T-helper 17 cell (primary cell): ENCODE measurements around the gene SEC22C. TPM values are rescaled to one million over a fixed set of nuclear protein-coding genes. Genes with fewer than 3 reads are reported as not detected.

Experiments
- ATAC-seq: fragments of 150-1000 bp; cut with Tn5 transposase; 2 replicates; pipeline ENCODE4 v1.10.0; 2021; ENCODE audit warnings: mild to moderate bottlenecking, moderate library complexity
- DNase-seq, 3 donors: peaks; one replicate each; pipeline versions ENCODE4 v3.0.0 to v3.0.0-alpha.2; 2020 to 2021
- H3K9me3 ChIP-seq: one replicate; pipeline ENCODE4 v1.7.0; 2013; ENCODE audit warnings: low read length, mild to moderate bottlenecking; ENCODE audit not compliant: control insufficient read depth, poor library complexity, severe bottlenecking
- H3K27ac Mint-ChIP-seq: one replicate; pipeline ENCODE4 v1.8.0; 2022; ENCODE audit warnings: mild to moderate bottlenecking, moderate library complexity, mixed read lengths
- H3K27me3 Mint-ChIP-seq: one replicate; pipeline ENCODE4 v1.8.0; 2022; ENCODE audit warnings: mixed read lengths
- H3K36me3 Mint-ChIP-seq: one replicate; pipeline ENCODE4 v1.8.0; 2022; ENCODE audit warnings: low read depth, mixed read lengths
- H3K4me1 Mint-ChIP-seq: one replicate; pipeline ENCODE4 v1.8.0; 2022; ENCODE audit warnings: mild to moderate bottlenecking, mixed read lengths
- H3K4me3 Mint-ChIP-seq: one replicate; pipeline ENCODE4 v1.8.0; 2022; ENCODE audit warnings: mild to moderate bottlenecking, moderate library complexity, mixed read lengths
- total RNA-seq, 4 donors: library from RNA in 2 of 4; stranded (reverse) in 2 of 4; gene quantifications; one replicate each; pipeline ENCODE4 v1.2.3 and lab custom pipeline; 2022 to 2026

Gene SEC22C
- total RNA-seq, 2 donors from 2014 or later, result 83.2 to 84.5 TPM

DNA sequence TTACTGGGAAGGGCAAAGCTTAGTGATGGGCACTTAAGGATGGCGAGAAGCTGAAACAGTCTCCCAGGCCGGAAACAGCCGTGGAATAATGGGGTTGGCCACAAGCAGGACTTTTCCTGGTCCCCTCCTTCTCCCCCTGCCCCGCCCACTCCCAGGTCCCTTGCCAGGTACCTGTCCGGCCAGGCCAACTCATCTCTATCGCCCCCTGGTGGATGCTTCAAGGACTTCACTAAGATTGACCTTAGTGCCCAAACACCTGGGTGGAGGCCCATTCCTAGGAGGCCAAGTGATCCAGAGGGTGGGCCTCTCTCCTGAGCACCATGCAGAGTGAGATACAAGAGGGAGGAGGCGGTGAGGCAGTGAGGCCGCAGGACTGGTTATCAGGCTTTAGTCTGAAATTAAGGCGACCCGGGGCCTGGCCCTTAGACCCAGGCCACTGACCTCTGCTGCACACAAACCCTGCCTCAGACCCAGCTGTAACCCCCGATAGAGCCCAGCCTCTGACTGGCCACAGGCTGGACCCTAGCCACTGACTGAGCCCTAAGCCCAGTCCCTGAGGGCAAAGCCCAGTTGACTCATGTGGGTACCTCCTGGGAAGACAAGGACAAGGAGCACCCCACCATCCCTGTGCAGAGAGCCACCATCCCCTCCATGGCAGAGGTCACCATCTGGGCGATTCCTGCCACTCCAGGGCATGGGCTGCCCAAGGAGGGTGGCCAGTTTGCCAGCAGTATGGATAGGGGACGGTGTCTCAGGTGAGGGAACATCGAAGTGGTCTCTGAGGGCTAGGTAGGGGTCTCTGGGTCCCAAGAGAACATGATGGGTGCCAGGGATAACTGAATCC is 41.7 kb downstream of the SEC22C start:
- no peaks in the 10 kb centered on the region for H3K27me3 Mint-ChIP-seq
- H3K4me1 Mint-ChIP-seq, result peaks cover 13% of the 10 kb centered on the region
- peak overlapping the region; percentile 83 for H3K27ac Mint-ChIP-seq
- DNase-seq (peak; percentile 47 to 60 (median 52)), ATAC-seq (peak; percentile 75)
- no peaks in the 10 kb centered on the region for H3K9me3 ChIP-seq
- no peak overlapping the region for H3K4me3 Mint-ChIP-seq
- H3K36me3 Mint-ChIP-seq, result no peaks in the 10 kb centered on the region

DNA sequence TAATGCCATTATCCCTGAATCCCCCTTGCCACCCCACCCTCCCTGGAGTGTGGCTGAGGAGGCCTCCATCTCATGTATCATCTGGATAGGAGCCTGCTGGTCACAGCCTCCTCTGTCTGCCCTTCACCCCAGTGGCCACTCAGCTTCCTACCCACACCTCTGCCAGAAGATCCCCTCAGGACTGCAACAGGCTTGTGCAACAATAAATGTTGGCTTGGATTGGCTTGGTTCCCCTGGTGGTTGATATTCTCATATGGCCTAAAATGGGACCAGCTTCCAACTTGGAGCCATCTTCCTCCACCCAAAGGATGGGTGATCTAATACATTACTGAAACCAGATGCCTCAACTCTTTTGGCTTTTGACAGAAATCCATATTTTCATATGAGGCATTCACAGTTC is 44.4 kb downstream of the SEC22C start:
- ATAC-seq (no peak), DNase-seq (no peak)
- Mint-ChIP-seq H3K27me3 (no peaks in the 10 kb centered on the region), H3K4me3 (no peak overlapping the region), H3K27ac (peak overlapping the region; percentile 63), H3K36me3 (peaks cover 1% of the 10 kb centered on the region), H3K4me1 (peaks cover 31% of the 10 kb centered on the region)
- no peaks in the 10 kb centered on the region for H3K9me3 ChIP-seq

DNA sequence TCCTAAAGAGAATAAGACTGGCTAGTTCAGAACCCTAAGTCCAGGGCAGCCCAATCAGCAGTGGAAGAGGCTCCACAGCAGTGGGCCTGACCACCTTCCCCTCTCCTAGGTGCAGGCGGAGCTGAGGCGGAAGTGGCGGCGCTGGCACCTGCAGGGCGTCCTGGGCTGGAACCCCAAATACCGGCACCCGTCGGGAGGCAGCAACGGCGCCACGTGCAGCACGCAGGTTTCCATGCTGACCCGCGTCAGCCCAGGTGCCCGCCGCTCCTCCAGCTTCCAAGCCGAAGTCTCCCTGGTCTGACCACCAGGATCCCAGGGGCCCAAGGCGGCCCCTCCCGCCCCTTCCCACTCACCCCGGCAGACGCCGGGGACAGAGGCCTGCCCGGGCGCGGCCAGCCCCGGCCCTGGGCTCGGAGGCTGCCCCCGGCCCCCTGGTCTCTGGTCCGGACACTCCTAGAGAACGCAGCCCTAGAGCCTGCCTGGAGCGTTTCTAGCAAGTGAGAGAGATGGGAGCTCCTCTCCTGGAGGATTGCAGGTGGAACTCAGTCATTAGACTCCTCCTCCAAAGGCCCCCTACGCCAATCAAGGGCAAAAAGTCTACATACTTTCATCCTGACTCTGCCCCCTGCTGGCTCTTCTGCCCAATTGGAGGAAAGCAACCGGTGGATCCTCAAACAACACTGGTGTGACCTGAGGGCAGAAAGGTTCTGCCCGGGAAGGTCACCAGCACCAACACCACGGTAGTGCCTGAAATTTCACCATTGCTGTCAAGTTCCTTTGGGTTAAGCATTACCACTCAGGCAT is 45.6 kb downstream of the SEC22C start:
- Mint-ChIP-seq H3K4me3 (no peak overlapping the region), H3K36me3 (peaks cover 9% of the 10 kb centered on the region), H3K27me3 (no peaks in the 10 kb centered on the region), H3K4me1 (peaks cover 42% of the 10 kb centered on the region), H3K27ac (peak overlapping the region; percentile 63)
- DNase-seq (peak in 1 of 3 donors; percentile 28), ATAC-seq (peak; percentile 71)
- no peaks in the 10 kb centered on the region for H3K9me3 ChIP-seq

DNA sequence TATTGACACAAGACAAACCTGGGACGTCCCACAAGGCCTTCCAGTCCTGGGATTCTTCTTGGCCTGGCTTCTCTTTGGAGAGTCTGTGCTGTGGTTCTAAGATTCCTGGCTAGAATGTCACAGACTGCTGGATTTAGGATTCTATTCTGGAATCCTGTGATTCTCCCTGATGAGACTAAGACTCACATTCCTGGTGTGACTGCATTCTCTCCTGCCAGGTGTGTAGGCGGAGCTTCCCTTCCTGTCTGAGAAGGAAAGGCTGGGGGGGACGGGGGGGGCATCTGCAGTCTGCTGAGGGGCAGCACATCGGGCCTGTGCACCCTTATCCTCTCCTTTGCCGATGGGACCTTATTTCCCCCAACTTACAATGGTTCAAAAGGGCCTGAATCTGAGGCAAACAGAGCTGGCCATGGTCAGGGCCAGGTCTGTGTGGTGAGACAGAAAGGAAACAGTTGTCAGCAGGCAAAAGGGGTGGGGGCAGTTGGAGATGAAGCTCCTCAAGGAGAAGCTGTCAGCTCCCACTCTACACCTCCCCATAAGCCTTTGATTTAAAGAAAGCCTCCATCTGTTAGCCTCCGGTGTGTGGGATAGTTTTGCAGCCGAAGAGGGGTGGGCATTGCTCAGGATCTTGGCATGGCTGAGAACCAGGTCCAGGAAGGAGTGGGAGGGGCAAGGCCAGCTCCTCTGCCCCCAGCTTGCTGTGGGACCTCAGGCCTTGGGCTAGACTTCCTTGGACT is 48.4 kb downstream of the SEC22C start:
- ATAC-seq (no peak), DNase-seq (no peak)
- no peaks in the 10 kb centered on the region for H3K27me3 Mint-ChIP-seq
- H3K36me3 Mint-ChIP-seq, result peaks cover 14% of the 10 kb centered on the region
- H3K4me3 Mint-ChIP-seq, result peak overlapping the region; percentile 84
- no peaks in the 10 kb centered on the region for H3K9me3 ChIP-seq
- peaks cover 52% of the 10 kb centered on the region for H3K4me1 Mint-ChIP-seq
- H3K27ac Mint-ChIP-seq, result peak overlapping the region; percentile 56

DNA sequence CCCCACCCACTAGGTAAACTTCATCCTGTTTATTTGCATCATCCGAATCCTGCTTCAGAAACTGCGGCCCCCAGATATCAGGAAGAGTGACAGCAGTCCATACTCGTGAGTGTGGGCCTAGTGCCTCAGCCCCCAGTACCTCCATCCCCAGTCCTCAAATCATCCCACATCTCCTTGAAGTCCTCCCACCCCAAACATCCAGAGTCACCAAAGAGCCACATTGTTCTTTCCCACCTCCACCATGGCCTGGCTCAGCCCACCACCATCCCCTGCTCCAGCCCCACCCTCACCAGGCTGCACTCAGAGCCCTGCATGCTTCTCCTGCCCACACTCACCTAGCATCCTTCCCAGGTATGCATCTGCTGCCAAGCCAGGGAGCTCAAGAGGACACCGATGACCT is 49.5 kb downstream of the SEC22C start:
- DNase-seq (no peak), ATAC-seq (no peak)
- Mint-ChIP-seq H3K27me3 (no peaks in the 10 kb centered on the region), H3K4me3 (peak overlapping the region; percentile 84), H3K4me1 (peaks cover 58% of the 10 kb centered on the region), H3K27ac (peak overlapping the region; percentile 56), H3K36me3 (peaks cover 15% of the 10 kb centered on the region)
- no peaks in the 10 kb centered on the region for H3K9me3 ChIP-seq

DNA sequence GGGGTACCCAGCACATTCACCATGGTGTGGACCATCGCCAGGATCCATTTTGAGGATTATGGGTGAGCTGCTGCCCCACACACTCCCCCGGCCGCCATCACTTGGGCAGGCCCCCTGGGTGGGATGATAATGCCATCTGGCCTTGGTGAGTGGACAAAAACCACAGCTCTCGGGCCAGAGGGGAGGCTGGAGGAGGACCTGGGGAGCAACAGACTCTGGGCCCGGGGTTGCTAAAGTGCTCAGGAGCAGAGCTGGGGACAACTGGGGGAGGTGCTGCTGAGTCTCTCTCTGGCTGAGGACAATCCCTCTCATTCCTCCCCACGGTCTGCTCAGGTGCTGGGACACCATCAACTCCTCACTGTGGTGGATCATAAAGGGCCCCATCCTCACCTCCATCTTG is 50.3 kb downstream of the SEC22C start:
- Mint-ChIP-seq H3K36me3 (peaks cover 15% of the 10 kb centered on the region), H3K4me3 (peak overlapping the region; percentile 84)

DNA sequence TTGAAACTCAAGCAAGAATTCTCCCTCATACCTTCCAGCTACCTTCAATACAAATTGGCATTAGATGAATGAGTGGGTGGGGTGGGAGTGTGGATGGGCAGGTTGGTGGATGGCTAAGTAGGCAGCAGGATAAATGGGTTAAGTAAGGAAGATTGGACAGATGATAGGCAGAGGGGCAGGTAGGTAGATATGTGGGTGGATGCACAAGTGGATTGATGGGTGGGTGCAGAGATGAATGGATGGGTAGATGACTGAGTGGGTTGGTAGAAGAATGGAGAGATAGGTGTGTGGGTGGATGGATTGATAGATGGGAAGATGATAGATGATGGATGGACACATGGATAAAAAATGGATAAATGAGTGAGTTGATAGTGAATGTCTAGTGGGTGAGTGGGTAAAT is 51.7 kb downstream of the SEC22C start:
- Mint-ChIP-seq H3K27ac (peak overlapping the region; percentile 56), H3K4me1 (peaks cover 67% of the 10 kb centered on the region), H3K4me3 (peak overlapping the region; percentile 71), H3K36me3 (peaks cover 15% of the 10 kb centered on the region), H3K27me3 (no peaks in the 10 kb centered on the region)
- ATAC-seq (no peak), DNase-seq (no peak)
- no peaks in the 10 kb centered on the region for H3K9me3 ChIP-seq

More for the DNA sequence above, 50.3 kb downstream of the SEC22C start:
- peak overlapping the region; percentile 56 for H3K27ac Mint-ChIP-seq
- no peaks in the 10 kb centered on the region for H3K9me3 ChIP-seq
- ATAC-seq (no peak), DNase-seq (no peak)
- H3K4me1 Mint-ChIP-seq, result peaks cover 66% of the 10 kb centered on the region
- H3K27me3 Mint-ChIP-seq, result no peaks in the 10 kb centered on the region

DNA sequence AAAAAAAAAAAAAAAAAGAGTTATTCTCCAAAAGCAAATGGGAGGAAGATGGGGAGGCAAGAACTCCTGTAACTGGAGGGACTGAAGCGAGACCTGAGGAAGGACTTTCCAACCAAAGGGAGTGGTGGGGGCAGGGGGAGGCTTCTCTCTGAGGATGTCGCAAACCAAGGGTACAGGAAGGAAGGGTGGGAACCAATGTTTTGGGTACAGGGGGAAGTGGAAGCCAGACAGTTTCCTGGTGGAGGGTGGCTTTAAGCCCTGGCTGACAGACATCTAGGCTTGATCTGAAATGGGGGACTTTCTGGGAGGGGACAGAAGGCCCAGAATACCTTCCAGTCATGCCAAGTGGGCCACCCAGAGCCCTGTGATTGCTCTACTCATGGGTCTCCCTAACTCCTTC is 52.3 kb downstream of the SEC22C start:
- peak overlapping the region; percentile 56 for H3K27ac Mint-ChIP-seq
- peak; percentile 71 for ATAC-seq
- H3K4me1 Mint-ChIP-seq, result peaks cover 73% of the 10 kb centered on the region
- peak in 1 of 3 donors; percentile 19 for DNase-seq
- no peaks in the 10 kb centered on the region for H3K9me3 ChIP-seq
- H3K27me3 Mint-ChIP-seq, result no peaks in the 10 kb centered on the region
- peaks cover 15% of the 10 kb centered on the region for H3K36me3 Mint-ChIP-seq
- H3K4me3 Mint-ChIP-seq, result peak overlapping the region; percentile 71

DNA sequence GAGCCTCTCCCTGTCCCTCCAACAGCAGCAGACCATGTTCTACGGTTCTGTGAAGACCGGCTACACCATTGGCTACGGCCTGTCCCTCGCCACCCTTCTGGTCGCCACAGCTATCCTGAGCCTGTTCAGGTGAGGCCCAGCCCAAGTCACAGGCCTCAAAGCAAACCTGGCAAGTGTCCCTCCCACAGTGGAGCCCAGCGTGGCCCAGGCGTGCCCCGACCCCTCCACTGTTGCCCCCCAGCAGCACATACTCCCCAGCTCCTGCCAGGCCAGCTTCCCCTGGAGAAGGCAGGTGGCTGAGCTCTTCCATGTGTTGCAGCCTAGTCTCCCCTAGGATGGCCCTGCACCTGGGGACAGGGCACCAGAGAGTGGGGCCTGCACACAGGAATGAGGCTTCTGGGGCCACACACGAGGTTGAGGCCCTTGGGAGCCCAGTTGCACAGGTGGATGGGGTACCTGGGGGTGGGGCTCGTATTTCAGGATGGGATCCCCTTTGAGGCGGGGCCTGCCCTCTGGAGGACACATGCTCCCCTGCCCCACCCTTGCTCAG is 54.3 kb downstream of the SEC22C start:
- H3K36me3 Mint-ChIP-seq, result peaks cover 21% of the 10 kb centered on the region
- H3K4me1 Mint-ChIP-seq, result peaks cover 64% of the 10 kb centered on the region
- ATAC-seq (no peak), DNase-seq (no peak)
- H3K4me3 Mint-ChIP-seq, result peak overlapping the region; percentile 79
- peak overlapping the region; percentile 56 for H3K27ac Mint-ChIP-seq
- H3K27me3 Mint-ChIP-seq, result no peaks in the 10 kb centered on the region
- H3K9me3 ChIP-seq, result no peaks in the 10 kb centered on the region

DNA sequence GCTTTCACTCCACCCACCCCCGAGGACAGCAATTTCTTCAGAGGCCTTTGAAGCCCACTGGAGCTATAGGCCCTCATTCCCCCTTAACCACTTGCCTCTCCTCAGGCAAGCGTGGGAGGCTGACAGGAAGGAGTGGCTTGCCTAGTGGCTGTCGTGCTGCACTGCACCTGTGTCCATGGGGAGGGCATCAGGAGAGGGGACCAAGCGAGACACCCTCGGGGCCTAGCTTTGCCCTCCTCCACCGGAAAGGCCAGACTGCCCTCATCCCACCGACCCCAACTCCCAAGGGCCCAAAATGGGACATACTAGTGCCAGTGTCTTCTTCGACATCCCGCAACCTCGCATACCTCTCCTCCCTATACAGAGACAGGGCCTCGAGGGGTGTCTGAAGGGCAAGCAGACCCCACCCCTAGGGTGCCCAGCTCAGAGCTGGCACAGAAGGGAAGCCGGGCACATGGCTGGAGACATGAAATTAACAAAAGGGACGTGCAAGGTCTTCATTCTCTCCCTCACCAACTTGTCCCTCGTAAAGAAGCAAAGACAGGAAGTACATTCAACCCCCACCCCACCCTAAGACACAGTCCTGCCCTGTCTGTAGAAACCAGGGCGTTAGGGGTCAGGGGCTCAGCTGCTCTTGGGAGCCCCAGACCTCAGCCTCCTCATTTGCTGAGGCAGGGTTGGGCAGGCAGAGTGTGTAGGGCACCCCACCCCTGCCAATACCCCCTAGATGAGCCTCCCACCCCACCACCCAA is 55.0 kb downstream of the SEC22C start:
- Mint-ChIP-seq H3K4me3 (peak overlapping the region; percentile 79), H3K4me1 (peaks cover 59% of the 10 kb centered on the region), H3K36me3 (peaks cover 14% of the 10 kb centered on the region), H3K27ac (peak overlapping the region; percentile 56), H3K27me3 (no peaks in the 10 kb centered on the region)
- DNase-seq, result peak in 2 of 3 donors; percentile 20 to 24
- no peaks in the 10 kb centered on the region for H3K9me3 ChIP-seq
- ATAC-seq, result peak; percentile 78

DNA sequence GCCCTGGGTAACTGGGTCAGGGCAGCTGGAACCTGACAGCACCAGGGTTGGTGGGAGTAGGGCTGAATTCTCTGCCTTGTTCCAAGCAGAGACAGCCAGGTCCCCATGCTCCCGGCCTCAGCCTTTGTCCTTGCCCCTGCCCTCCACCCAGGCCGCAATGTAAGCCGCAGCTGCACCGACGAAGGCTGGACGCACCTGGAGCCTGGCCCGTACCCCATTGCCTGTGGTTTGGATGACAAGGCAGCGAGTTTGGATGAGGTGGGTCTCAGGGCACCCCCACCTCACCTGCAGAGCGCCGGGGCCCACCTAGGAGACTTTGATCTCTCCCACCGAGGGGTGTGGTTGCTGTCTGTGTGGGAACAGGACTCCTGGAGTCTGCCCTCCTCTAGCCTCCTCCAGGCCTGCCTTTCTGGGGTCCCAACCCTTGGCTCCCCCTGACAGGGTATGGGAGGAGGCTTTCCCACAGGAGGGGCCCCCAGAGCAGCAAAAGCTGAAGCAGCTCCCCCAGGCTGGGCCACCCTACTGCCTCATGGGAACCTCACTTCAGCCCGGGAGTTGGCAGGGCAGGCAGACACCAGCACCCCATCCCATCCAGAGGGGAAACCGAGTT is 55.9 kb downstream of the SEC22C start:
- no peaks in the 10 kb centered on the region for H3K9me3 ChIP-seq
- DNase-seq (no peak), ATAC-seq (no peak)
- H3K36me3 Mint-ChIP-seq, result peaks cover 11% of the 10 kb centered on the region
- no peaks in the 10 kb centered on the region for H3K27me3 Mint-ChIP-seq
- H3K4me3 Mint-ChIP-seq, result no peak overlapping the region
- peak overlapping the region; percentile 56 for H3K27ac Mint-ChIP-seq
- peaks cover 55% of the 10 kb centered on the region for H3K4me1 Mint-ChIP-seq

DNA sequence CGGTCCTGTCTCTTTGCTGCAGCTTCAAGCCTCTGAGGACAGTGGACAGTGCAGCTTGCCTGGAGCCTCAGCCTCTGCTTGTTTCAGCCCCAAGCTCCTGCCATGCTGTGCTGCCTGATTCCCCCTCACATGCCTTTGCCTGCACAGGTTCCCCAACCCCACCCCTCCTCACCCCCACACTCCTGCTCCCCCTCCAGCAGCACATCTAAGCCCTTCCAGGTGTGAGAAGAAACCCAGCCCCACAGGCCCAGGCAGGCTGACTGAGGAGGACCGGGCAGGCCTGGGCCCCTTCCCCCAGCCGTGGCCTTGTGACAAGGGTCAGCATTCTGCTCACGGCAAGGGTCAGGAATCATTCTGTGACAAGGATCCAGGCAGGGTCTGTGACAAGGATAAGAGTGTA is 56.6 kb downstream of the SEC22C start:
- Mint-ChIP-seq H3K4me1 (peaks cover 59% of the 10 kb centered on the region), H3K36me3 (peaks cover 11% of the 10 kb centered on the region), H3K27me3 (no peaks in the 10 kb centered on the region), H3K27ac (peak overlapping the region; percentile 57), H3K4me3 (no peak overlapping the region)
- no peaks in the 10 kb centered on the region for H3K9me3 ChIP-seq
- ATAC-seq, result no peak
- DNase-seq, result no peak
